ENCODE data around the gene SLC5A9.

DNA sequence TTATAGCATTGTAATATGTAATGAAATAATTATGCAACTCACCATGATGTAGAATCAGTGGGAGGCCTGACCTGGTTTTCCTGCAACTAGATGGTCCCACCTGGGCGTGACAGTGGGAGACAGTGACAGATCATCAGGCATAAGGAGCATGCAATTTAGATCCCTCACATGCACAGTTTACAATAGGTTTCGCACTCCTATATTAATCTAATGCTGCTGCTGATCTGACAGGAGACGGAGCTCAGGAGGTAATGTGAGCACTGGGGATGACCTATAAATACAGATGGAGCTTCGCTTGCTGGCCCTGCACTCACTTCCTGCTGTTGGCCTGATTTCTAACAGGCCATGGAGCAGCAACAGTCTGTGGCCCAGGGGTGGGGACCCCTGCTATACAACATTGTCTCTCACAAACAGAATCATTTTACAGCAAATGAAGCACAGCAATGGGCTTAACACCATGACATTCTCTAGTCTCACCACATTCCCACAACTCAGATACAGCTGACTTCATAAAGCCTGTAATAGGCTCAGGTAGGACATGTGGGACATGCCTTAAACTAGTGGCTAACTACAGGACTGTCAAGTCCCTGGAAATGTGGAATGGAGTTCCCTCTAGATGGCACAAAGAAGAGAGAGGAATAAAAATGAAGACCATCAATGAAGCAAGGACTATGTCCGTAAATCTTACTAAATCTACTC is 40.7 kb upstream of the SLC5A9 start:
- no peak for TF ChIP-seq EZH2 (IDR thresholded peaks at IDR 0.05; ENCODE audit: insufficient read depth, low read length)
- TF ChIP-seq CTCF (IDR thresholded peaks at IDR 0.05; ENCODE audit: insufficient read depth, low read depth, low read length) = no peak

Measured in astrocyte (in vitro differentiated cells and primary cell).